SU-DHL-6 (cell line): Measurements from ENCODE around the gene FOCAD.

Experiments
- EZH2phosphoT487 ChIP-seq: fragments of 200-600 bp; sonication (generic), shearing (Covaris generic); conservative IDR thresholded peaks from 2 replicates; pipeline ENCODE4 v1.6.1; 2018; ENCODE audit warnings: mild to moderate bottlenecking, antibody characterized with exemption, low read length, moderate library complexity, mixed read lengths
- TF ChIP-seq, protein P1 (sequence below): fragments of 200-600 bp; sonication (generic); IDR thresholded peaks from one replicate; pipeline ENCODE4 v1.5.1; 2017; ENCODE audit warnings: antibody characterized with exemption, mild to moderate bottlenecking, low read length, moderate library complexity; ENCODE audit not compliant: insufficient read depth, poor library complexity, severe bottlenecking

DNA sequence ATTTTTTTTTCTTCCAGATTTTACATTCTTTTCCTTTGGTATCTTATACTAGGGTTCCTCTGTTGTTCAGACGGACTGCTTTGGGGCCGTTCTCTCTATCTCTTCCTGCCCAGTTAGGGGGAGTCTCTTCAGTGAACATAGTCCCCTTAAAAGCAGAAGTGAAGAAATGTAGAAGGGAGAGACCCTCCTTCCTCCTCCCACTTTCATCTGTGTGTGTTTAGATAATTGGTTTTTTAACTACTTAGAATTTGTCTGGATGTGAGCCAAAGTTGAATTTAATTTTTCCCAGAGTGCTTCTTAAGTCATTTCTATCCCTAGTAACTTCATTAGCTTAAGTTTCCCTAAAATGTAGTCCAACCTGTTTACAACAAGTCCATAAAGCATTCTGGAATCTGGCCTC lies 179.9 kb downstream of the FOCAD start:
- TF ChIP-seq, protein P1, sequence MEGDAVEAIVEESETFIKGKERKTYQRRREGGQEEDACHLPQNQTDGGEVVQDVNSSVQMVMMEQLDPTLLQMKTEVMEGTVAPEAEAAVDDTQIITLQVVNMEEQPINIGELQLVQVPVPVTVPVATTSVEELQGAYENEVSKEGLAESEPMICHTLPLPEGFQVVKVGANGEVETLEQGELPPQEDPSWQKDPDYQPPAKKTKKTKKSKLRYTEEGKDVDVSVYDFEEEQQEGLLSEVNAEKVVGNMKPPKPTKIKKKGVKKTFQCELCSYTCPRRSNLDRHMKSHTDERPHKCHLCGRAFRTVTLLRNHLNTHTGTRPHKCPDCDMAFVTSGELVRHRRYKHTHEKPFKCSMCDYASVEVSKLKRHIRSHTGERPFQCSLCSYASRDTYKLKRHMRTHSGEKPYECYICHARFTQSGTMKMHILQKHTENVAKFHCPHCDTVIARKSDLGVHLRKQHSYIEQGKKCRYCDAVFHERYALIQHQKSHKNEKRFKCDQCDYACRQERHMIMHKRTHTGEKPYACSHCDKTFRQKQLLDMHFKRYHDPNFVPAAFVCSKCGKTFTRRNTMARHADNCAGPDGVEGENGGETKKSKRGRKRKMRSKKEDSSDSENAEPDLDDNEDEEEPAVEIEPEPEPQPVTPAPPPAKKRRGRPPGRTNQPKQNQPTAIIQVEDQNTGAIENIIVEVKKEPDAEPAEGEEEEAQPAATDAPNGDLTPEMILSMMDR, result no peak
- TF ChIP-seq EZH2phosphoT487, result no peak
